Chondrocyte (in vitro differentiated cells): ENCODE results near the gene PIK3C3. TPM values are rescaled to one million over a fixed set of nuclear protein-coding genes. Genes with fewer than 3 reads are reported as not detected.

Experiments used
- DNase-seq: peaks from one replicate; pipeline ENCODE4 v3.0.0; 2021; ENCODE audit warnings: mixed read lengths, low spot score
- H3K27ac Mint-ChIP-seq: one replicate; pipeline ENCODE4 v1.8.0; 2021; ENCODE audit warnings: mild to moderate bottlenecking, moderate library complexity, mixed read lengths; ENCODE audit not compliant: unreplicated experiment
- H3K27me3 Mint-ChIP-seq: 2 replicates; pipeline ENCODE4 v1.8.0; 2021; ENCODE audit warnings: low read depth, mixed read lengths
- H3K36me3 Mint-ChIP-seq: 2 replicates; pipeline ENCODE4 v1.8.0; 2021; ENCODE audit warnings: low read depth, mixed read lengths
- H3K4me1 Mint-ChIP-seq: 2 replicates; pipeline ENCODE4 v1.8.0; 2021; ENCODE audit warnings: low read depth, mild to moderate bottlenecking, mixed read lengths
- H3K4me3 Mint-ChIP-seq: one replicate; pipeline ENCODE4 v1.8.0; 2021; ENCODE audit warnings: mild to moderate bottlenecking, moderate library complexity, mixed read lengths; ENCODE audit not compliant: unreplicated experiment
- H3K9me3 Mint-ChIP-seq: 2 replicates; pipeline ENCODE4 v1.8.0; 2021; ENCODE audit warnings: low read depth, mixed read lengths
- CTCF ChIP-seq: fragments of 200-600 bp; sonication (generic); IDR thresholded peaks from 2 replicates; pipeline ENCODE4 v1.5.0; 2021; ENCODE audit warnings: antibody characterized with exemption, mild to moderate bottlenecking, moderate library complexity
- long read RNA-seq: library from polyadenylated mRNA; stranded (forward); transcript quantifications from one replicate; pipeline ENCODE4 v2.0.0, GENCODE V29; 2021
- total RNA-seq: library from RNA; stranded (reverse); gene quantifications from 3 replicates; pipeline ENCODE4 v1.2.1, GENCODE V29; 2021

Gene PIK3C3
- 42.5 to 59.1 TPM (median 53.0 TPM) in 3 replicates for total RNA-seq
- long read RNA-seq, full-length matches to known transcripts = 27 of 37 reads
- long read RNA-seq, partial matches to known transcripts = 1 of 37 reads
- long read RNA-seq, other reads (novel, unspliced or antisense) = 9 of 37 reads

- DNase-seq = peak; percentile 95
- no peak for TF ChIP-seq CTCF
Observed at GRCh38 chr18:41954827-41955613, at the start of gene PIK3C3. TSS of gene PIK3C3 (plus strand) at chr18:41955234. CDS start at chr18:41955292, 58 bp downstream.

GRCh38 chr18:41905786-41906527 lies 49.1 kb upstream of the PIK3C3 start:
- Mint-ChIP-seq H3K27ac (no peak overlapping the region), H3K4me1 (peaks cover 4% of the 10 kb centered on the region), H3K4me3 (peak overlapping the region; percentile 74), H3K9me3 (no peaks in the 10 kb centered on the region), H3K36me3 (no peaks in the 10 kb centered on the region), H3K27me3 (no peaks in the 10 kb centered on the region)
- no peak for TF ChIP-seq CTCF
- DNase-seq = no peak

More at GRCh38 chr18:41954827-41955613, at the start of gene PIK3C3:
- Mint-ChIP-seq H3K27me3 (no peaks in the 10 kb centered on the region), H3K4me3 (peak within 1 kb of the TSS; percentile 97), H3K9me3 (no peaks in the 10 kb centered on the region), H3K36me3 (peaks cover 3% of the 10 kb centered on the region), H3K27ac (peak within 1 kb of the TSS; percentile 99), H3K4me1 (peaks cover 25% of the 10 kb centered on the region)

- Mint-ChIP-seq H3K9me3 (no peaks in the 10 kb centered on the region), H3K4me3 (peak overlapping the region; percentile 74), H3K4me1 (peaks cover 4% of the 10 kb centered on the region), H3K27ac (no peak overlapping the region), H3K27me3 (no peaks in the 10 kb centered on the region), H3K36me3 (no peaks in the 10 kb centered on the region)
- peak; percentile 94 for TF ChIP-seq CTCF
- no peak for DNase-seq
Observed at GRCh38 chr18:41906528-41907146, 48.4 kb upstream of the PIK3C3 start.

GRCh38 chr18:41917181-41917580 lies 37.9 kb upstream of the PIK3C3 start:
- Mint-ChIP-seq H3K27me3 (peaks cover 11% of the 10 kb centered on the region), H3K4me3 (no peak overlapping the region), H3K4me1 (no peaks in the 10 kb centered on the region), H3K36me3 (no peaks in the 10 kb centered on the region), H3K27ac (no peak overlapping the region), H3K9me3 (no peaks in the 10 kb centered on the region)
- no peak for DNase-seq
- no peak for TF ChIP-seq CTCF

- H3K36me3 Mint-ChIP-seq = no peaks in the 10 kb centered on the region
- H3K27me3 Mint-ChIP-seq = peaks cover 8% of the 10 kb centered on the region
- no peaks in the 10 kb centered on the region for H3K4me1 Mint-ChIP-seq
- no peak for TF ChIP-seq CTCF
- no peak overlapping the region for H3K4me3 Mint-ChIP-seq
- DNase-seq = no peak
- H3K27ac Mint-ChIP-seq = no peak overlapping the region
- no peaks in the 10 kb centered on the region for H3K9me3 Mint-ChIP-seq
Observed at GRCh38 chr18:41921770-41922169, 33.3 kb upstream of the PIK3C3 start.
